GM18520 (cell line): Measurements from ENCODE around the gene SLC9A3.

Source experiments
- ATAC-seq: cut with Tn5 transposase; IDR thresholded peaks from one replicate; pipeline ENCODE4 v1.9.1; 2021; ENCODE audit not compliant: unreplicated experiment

The SLC9A3 gene

GRCh38 chr5:526456-527088, 2.3 kb upstream of the SLC9A3 start:
- no peak for ATAC-seq

- no peak for ATAC-seq
These were observed 1.7 kb upstream of the SLC9A3 start for GRCh38 chr5:525916-526315.

GRCh38 chr5:524973-525761, 918 bp upstream of the SLC9A3 start:
- no peak for ATAC-seq

GRCh38 chr5:523441-524222, 617 bp downstream of the SLC9A3 start:
- no peak for ATAC-seq

GRCh38 chr5:522899-523440, 1.3 kb downstream of the SLC9A3 start:
- no peak for ATAC-seq

GRCh38 chr5:522116-522515, 2.1 kb downstream of the SLC9A3 start:
- ATAC-seq = no peak

- no peak for ATAC-seq
These were observed 2.6 kb downstream of the SLC9A3 start for GRCh38 chr5:521680-522079.

- no peak for ATAC-seq
These were observed 3.4 kb downstream of the SLC9A3 start for GRCh38 chr5:520850-521226.

GRCh38 chr5:520196-520849, 3.9 kb downstream of the SLC9A3 start:
- no peak for ATAC-seq

GRCh38 chr5:518721-519120, 5.5 kb downstream of the SLC9A3 start:
- ATAC-seq = no peak

- ATAC-seq = no peak
These were observed 6.6 kb downstream of the SLC9A3 start for GRCh38 chr5:517535-518100.

GRCh38 chr5:516980-517379, 7.3 kb downstream of the SLC9A3 start:
- no peak for ATAC-seq

GRCh38 chr5:516338-516925, 7.8 kb downstream of the SLC9A3 start:
- ATAC-seq = no peak

- ATAC-seq = no peak
These were observed 8.9 kb downstream of the SLC9A3 start for GRCh38 chr5:515273-515836.

GRCh38 chr5:514673-515072, 9.6 kb downstream of the SLC9A3 start:
- no peak for ATAC-seq

GRCh38 chr5:514101-514485, 10.2 kb downstream of the SLC9A3 start:
- ATAC-seq = no peak

GRCh38 chr5:513216-514100, 10.8 kb downstream of the SLC9A3 start:
- no peak for ATAC-seq

GRCh38 chr5:511476-511875, 12.8 kb downstream of the SLC9A3 start:
- no peak for ATAC-seq

GRCh38 chr5:510521-510920, 13.7 kb downstream of the SLC9A3 start:
- ATAC-seq = no peak
